SH-SY5Y (cell line): ENCODE results near the gene TPM2.

Experiments
- GATA2 ChIP-seq: IDR thresholded peaks from 2 replicates; pipeline ENCODE4 v1.6.1; 2011; ENCODE audit warnings: mild to moderate bottlenecking, low read depth, low read length
- GATA3 ChIP-seq: IDR thresholded peaks from 2 replicates; pipeline ENCODE4 v1.6.1; 2011; ENCODE audit warnings: low read depth, mild to moderate bottlenecking, low read length, moderate library complexity

GRCh38 chr9:35682051-35682450 lies 7.7 kb downstream of the TPM2 start:
- TF ChIP-seq GATA2, result no peak
- TF ChIP-seq GATA3, result no peak
